ENCODE data around the gene RFX7. TPM values are rescaled to one million over a fixed set of nuclear protein-coding genes. Genes with fewer than 3 reads are reported as not detected.

The RFX7 gene
- polyA plus RNA-seq, 3 donors, result 22.0 to 25.3 (median 24.0) TPM

DNA sequence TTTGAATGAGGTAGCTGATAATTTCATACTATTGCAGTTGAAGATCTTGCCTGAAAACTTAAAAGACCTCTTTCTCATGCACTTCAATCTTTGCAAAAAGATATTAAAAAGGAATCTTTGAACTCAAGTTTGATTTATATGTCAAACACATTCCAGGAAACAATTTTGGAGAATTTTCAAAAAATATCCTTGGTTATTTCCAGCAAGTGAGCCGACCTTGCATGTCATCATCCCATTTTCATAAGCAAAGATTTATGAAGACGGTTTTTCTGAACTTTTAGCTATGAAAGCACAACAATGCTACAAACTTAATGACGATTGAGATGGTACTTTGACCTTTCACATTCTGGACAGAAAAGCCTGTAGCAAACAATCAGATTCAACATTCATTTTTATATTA is 95.6 kb downstream of the RFX7 start:
- DNase-seq (ENCODE audit: low read depth in 3 of 3, low spot score in 2 of 3), result no peak

GRCh38 chr15:56146756-56147155 is 96.9 kb downstream of the RFX7 start:
- DNase-seq (ENCODE audit: low read depth in 3 of 3, low spot score in 2 of 3), result no peak

DNA sequence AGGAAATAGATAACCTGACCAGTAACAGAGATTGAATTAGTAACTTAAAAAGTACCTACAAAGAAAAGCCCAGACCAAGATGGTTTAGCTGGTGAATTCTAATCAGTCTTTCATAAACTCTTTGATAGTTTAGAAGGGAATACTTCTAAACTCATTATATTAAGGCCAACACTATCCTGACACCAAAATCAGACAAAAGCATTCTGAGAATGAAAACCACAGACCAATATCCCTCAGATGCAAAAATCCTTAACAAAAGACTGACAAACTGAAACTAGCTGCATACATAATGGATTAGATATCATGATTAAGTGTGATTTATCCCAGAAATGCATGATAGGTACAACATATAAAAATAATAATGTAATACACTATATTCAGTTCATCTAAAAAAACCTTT is 115.6 kb downstream of the RFX7 start:
- no peak for DNase-seq (ENCODE audit: low read depth in 3 of 3, low spot score in 2 of 3)

- DNase-seq (ENCODE audit: low read depth in 3 of 3, low spot score in 2 of 3), result no peak
Observed at GRCh38 chr15:56126409-56126808, 117.3 kb downstream of the RFX7 start.

- no peak for DNase-seq (ENCODE audit: low read depth in 3 of 3, low spot score in 2 of 3)
Observed at GRCh38 chr15:56124391-56124790, 119.3 kb downstream of the RFX7 start.

GRCh38 chr15:56105855-56106254 is 137.8 kb downstream of the RFX7 start:
- DNase-seq (ENCODE audit: low read depth in 3 of 3, low spot score in 2 of 3), result no peak

GRCh38 chr15:56102441-56102840 is 141.2 kb downstream of the RFX7 start:
- DNase-seq (ENCODE audit: low read depth in 3 of 3, low spot score in 2 of 3), result no peak

DNA sequence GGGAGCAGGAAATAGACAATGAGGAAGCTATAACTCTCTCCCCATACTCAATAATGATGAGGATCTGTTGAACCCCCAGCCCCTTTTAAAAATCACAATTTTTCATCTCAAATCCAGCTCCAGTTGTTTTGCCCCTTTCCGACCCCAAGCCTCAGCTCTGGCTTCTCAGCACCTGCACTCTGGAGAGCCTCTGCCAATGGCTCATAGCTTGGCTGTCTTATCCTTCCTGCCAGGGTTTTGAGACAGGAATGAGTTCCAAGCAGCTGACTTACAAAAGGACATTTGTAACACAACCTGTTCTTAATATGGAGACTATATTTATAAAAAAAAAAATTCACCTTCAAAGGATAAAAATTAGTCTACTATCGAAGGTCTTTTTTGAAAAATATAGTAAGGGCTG is 144.4 kb downstream of the RFX7 start:
- no peak for DNase-seq (ENCODE audit: low read depth in 3 of 3, low spot score in 2 of 3)

DNA sequence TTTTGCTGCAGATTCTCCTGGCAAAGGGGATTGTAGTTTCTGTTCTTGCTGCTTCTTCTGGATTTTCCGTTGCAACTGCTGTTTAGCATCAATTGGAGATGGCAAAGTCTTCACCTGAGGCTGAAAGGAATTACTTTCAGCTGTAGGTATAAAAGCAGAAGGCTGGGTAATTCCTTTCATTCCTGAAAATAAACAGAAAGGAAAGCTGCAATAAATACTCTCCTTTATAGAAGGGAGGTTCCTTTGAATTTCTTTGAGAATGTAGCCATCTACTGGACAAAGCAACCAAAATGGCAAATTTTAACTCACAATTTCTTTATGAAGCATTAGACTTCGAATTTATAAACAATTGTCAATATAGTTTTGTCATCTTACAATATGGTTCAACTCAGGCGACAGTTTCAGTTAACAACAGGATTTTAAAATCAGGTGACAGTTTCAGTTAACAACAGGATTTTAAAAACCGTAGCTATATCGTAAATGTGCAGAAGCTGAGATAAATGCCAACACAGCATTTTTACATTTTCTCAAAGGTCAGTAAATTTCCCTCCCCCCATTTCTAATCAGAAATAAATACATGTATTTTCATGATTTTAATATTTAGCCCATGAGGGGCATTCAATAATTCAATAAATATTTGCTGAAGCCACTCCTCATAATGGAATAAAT is 145.3 kb downstream of the RFX7 start:
- no peak for DNase-seq (ENCODE audit: low read depth in 3 of 3, low spot score in 2 of 3)

DNA sequence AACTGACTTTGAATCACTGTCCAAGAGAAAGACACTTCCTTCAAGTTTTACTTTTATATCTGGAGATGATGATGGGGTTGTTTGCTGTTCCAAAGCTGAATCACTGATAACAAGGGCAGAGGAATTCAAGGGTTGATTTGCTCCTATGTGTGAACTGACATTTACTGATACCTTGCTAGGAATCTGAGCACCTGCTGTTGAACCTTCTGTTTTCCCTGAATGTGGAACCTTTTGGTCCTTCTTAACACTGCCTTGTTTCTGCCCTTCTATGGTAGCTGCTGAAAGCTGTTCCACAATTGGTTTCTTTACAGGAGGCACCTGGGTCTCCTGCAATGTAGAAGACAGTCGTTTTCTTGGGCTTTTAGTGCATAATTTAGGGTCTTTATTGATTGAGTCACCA is 148.3 kb downstream of the RFX7 start:
- no peak for DNase-seq (ENCODE audit: low read depth in 3 of 3, low spot score in 2 of 3)

- no peak for DNase-seq (ENCODE audit: low read depth in 3 of 3, low spot score in 2 of 3)
Observed at GRCh38 chr15:56094171-56094570, 149.5 kb downstream of the RFX7 start.

DNA sequence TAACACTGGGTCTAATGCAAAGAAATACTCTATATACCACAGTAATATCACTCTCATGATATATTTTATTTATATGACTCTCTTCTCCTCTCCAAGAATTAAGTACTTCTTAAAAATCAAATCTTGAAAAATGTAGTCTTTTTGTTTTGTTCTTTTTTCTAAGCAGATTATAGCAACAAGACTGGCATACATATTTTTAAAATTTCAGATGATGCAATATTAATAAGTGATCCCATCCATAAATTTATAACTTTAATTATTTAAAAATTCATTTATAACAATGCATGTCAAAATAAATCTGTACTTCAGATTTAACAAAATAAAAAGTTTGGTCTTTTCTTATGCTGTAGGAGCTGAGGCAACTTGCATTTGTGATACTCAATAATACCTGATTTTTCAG is 155.3 kb downstream of the RFX7 start:
- no peak for DNase-seq (ENCODE audit: low read depth in 3 of 3, low spot score in 2 of 3)

- no peak for DNase-seq (ENCODE audit: low read depth in 3 of 3, low spot score in 2 of 3)
Observed at GRCh38 chr15:56086566-56086965, 157.1 kb downstream of the RFX7 start.

DNA sequence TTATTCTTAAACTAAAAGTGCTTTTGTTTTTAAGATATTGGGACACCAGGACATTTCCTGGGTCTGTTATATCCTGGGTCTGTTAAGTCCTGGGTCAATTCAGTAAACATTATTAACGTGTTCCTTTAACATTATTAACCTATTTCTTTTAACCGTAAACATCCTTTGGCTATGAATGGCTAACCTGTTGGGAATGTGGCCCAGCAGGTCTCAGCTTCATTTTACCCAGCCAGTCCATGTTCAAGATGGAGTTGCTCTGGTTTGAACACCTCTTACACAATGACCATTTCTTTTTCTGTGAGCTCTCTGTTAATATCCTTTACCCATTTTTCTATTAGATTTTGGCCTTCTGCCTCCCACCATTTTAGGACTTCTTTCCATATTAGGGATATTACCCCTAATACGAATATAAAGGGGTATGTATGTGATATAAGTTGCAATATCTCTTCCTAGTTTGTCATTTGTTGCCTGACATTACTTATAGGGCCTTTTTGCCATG is 161.4 kb downstream of the RFX7 start:
- DNase-seq (ENCODE audit: low read depth in 3 of 3, low spot score in 2 of 3), result no peak

- no peak for DNase-seq (ENCODE audit: low read depth in 3 of 3, low spot score in 2 of 3)
Observed at GRCh38 chr15:56077081-56077480, 166.6 kb downstream of the RFX7 start.

DNA sequence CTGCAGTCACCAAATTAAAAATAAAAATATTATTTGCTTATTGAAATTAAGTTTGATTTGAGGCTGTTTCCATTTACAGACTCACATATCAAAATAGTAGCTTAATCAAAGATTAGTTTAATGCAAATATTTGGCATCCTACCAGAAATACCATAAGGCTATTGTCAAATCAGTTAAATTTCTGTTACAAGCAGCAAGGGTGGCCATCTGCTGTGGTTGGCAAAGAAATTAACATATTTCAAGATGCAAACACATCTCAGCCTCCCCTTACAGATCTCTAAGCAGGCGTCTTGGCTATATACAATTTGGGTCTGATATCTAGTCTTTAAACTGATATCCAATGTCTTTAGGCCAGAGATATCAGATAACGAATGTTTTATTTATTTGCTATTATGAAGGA is 167.0 kb downstream of the RFX7 start:
- DNase-seq (ENCODE audit: low read depth in 3 of 3, low spot score in 2 of 3), result no peak

DNA sequence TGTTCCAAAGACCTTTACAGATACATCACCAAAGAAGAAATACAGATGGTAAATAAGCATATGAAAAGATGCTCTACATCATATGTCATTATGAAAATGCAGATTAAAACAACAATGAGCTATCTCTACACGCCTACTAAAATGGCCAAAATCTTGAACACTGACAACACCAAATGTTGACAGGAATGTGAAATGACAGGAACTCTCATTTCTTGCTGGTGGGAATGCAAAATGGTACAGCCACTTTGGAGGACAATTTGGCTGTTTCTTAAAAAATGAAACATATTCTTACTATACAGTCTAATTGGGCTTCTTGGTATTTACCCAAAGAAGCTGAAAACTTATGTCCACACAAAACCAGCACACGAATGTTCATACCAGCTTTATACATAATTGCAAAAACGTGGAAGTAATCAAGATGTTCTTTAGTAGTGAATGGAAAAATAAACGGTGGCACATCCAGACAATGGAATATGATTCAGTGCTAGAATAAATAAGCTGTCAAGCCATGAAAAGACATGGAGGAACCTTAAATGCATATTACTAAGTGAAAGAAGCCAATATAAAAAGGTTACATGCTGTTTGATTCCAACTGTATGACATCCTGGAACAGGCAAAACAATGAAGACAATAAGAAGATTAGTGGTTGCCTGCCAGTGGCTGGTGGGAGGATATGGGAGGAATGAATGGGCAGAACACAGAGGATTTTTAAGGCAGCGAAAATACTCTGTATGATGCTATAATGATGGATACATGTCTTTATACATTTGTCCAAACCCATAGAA is 169.0 kb downstream of the RFX7 start:
- DNase-seq (ENCODE audit: low read depth in 3 of 3, low spot score in 2 of 3), result no peak

- DNase-seq (ENCODE audit: low read depth in 3 of 3, low spot score in 2 of 3), result no peak
Observed at GRCh38 chr15:56064152-56064551, 179.5 kb downstream of the RFX7 start.

DNA sequence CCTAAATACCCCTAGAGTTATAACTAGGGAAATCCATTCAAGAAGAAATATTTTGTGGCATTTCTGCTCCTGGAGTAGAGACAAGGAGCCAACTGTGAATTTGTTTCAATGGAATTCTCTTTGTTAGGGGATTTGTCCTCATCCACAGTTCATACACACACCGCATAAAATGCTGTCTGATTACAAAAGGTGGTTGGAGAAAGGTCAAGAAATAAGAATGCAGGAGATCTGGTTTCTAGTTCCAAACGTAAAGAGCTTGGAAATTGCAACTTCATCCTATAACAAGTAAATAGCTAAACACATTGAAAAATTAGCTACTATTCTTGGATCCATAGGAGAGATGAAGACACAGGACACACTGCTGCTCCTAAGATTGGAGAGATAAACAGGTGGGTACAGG is 184.0 kb downstream of the RFX7 start:
- DNase-seq (ENCODE audit: low read depth in 3 of 3, low spot score in 2 of 3), result no peak

DNA sequence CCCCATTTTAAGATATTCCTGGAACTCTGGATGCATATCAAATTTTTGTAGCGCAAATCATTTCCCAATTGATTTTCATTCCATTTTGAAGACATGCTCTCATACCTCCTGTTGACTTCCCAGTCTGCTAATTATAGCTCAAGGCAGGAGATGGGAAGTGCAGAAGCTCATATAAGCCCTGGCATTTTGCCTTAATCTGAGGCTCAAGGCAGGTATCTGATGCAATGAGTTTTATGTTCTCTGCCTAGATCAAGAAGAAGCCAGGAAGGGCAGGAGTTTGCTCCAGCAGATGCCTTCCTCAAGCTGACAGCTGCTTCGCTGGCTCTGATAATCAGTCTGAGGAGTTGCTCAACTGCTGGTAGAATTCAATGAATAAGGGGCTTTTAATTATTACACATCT is 184.7 kb downstream of the RFX7 start:
- DNase-seq (ENCODE audit: low read depth in 3 of 3, low spot score in 2 of 3), result no peak

DNA sequence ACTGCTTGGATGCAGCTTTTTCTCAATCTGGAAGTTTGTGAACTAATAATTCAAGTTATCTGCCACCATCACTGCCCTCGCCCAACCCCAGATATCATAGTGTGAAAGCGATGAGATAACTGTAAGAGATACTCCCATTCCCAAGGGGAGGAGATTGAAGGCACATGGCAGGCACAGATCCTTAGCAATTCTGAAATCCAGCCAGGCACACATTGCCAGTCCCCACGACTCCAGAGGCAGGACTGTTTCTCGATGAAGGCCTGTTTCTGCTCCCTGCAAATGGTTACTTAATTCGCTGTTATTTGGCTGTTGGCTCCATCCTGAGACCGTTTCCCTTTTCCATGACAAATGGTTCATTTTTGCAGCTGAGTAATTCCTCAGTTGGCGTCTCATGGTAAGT is 187.1 kb downstream of the RFX7 start:
- no peak for DNase-seq (ENCODE audit: low read depth in 3 of 3, low spot score in 2 of 3)

DNA sequence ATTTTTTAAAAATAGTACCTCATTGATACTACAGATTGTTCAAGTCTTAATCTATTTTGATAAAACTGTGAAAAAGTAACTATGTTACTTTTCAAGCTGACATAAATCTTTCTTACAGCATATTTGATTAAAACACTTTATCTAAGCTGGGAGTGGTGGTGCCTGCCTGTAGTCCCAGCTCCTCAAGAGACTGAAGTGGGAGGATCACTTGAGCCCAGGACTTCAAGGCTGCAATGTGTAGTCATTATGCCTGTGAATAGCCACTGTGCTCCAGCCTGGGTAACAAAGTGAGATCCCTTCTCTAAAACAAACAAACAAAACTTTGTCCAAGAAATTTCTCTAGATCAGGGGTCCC is 190.7 kb downstream of the RFX7 start:
- DNase-seq (ENCODE audit: low read depth in 3 of 3, low spot score in 2 of 3), result no peak

Measured in right renal cortex interstitium (tissue), 3 donors.